Brain microvascular endothelial cell (primary cell): ENCODE results near the gene RNF186.

Experiments
- DNase-seq: peaks from one replicate; pipeline ENCODE4 v3.0.0-alpha.2; 2020
- H3K27ac ChIP-seq: fragments of 250-450 bp; sonication (Bioruptor Pico); 2 replicates; pipeline ENCODE4 v1.5.1; 2020; ENCODE audit warnings: mild to moderate bottlenecking, moderate library complexity
- H3K27me3 ChIP-seq: fragments of 250-450 bp; sonication (Bioruptor Pico); replicated peaks from 2 replicates; pipeline ENCODE4 v1.5.1; 2020; ENCODE audit warnings: mild to moderate bottlenecking
- H3K36me3 ChIP-seq: fragments of 250-450 bp; sonication (Bioruptor Pico); replicated peaks from 2 replicates; pipeline ENCODE4 v1.5.1; 2020; ENCODE audit warnings: mild to moderate bottlenecking
- H3K4me3 ChIP-seq: 2 replicates; pipeline ENCODE4 v1.5.1; 2011; ENCODE audit warnings: low read depth, mild to moderate bottlenecking, control low read depth, low read length, moderate library complexity
- in situ Hi-C: cut with HindIII; loops from 2 replicates; pipeline ENCODE4 v1.10.0; 2017; ENCODE audit warnings: low sequenced_read_pairs, low pct_ligation_motif_present
- TF ChIP-seq, protein P1 (sequence below): IDR thresholded peaks from 2 replicates; pipeline ENCODE4 v1.5.1; 2011; ENCODE audit warnings: low read depth, mild to moderate bottlenecking, moderate library complexity, low read length, control low read depth, inconsistent platforms; ENCODE audit errors: missing control alignments

Gene RNF186

DNA sequence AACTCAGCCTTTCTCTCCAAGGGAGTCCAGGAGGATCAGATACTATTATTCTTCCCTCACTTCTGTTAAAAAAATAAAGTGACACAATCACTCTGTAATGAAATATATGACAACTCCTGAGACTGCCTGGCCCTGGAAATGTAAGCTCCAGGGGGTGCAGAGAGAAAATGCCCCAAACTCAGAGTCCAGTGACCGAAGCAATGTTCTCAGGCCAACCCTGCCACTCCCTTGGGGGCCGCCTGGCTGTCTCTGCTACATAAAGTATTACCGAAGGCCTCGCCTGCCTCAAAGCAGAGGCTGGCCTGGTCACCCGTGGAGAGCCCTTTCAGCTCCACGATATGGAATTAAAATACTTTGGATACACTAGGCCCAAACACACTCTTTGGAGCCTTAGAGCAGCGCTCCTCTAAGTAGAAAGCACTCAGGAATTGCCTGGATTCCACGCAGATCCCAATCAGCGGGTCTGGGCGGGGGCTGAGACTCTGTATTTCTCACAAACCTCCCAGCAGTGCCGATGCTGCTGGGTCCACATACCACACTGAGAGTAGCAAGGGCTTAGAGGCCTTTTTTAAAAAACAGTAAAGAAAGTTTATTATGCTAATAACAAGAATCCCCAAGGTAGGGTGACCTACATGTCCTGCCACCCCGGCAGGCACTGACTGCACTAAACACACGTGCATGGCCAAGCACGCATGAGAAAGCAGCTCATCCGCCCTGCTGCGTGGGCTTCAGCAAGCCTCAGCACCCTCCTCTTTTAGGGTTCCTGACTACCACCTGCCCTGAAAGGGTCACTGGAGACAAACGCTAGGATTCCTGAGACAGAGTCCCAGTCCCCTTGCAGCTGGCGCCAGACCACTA is 46.5 kb downstream of the RNF186 start:
- DNase-seq = peak; percentile 59
- Histone ChIP-seq H3K27me3 (no peaks in the 10 kb centered on the region), H3K4me3 (no peak overlapping the region), H3K27ac (peak overlapping the region; percentile 24), H3K36me3 (no peaks in the 10 kb centered on the region)
- in situ Hi-C loops = no loop called here
- TF ChIP-seq, protein P1, sequence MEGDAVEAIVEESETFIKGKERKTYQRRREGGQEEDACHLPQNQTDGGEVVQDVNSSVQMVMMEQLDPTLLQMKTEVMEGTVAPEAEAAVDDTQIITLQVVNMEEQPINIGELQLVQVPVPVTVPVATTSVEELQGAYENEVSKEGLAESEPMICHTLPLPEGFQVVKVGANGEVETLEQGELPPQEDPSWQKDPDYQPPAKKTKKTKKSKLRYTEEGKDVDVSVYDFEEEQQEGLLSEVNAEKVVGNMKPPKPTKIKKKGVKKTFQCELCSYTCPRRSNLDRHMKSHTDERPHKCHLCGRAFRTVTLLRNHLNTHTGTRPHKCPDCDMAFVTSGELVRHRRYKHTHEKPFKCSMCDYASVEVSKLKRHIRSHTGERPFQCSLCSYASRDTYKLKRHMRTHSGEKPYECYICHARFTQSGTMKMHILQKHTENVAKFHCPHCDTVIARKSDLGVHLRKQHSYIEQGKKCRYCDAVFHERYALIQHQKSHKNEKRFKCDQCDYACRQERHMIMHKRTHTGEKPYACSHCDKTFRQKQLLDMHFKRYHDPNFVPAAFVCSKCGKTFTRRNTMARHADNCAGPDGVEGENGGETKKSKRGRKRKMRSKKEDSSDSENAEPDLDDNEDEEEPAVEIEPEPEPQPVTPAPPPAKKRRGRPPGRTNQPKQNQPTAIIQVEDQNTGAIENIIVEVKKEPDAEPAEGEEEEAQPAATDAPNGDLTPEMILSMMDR = no peak

DNA sequence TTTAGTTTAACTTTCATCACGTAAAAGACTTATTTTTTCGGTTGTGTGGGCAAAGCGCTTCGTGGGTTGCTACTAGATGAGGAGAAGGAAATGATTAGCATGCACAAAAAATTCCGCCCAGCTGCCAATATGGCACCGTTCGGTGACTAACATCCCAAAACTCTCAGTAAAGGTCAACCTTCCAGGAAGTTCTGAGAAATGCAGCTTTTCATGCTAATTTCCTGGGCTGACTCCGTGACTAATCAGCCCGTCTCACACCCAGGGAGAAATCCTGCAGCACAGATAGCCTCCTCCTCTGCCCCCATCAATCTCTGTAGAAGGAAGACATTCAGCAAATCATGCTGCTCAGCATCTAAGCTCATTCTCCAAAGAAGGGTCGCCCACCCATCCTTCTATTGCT is 49.5 kb downstream of the RNF186 start:
- Histone ChIP-seq H3K4me3 (no peak overlapping the region), H3K27me3 (no peaks in the 10 kb centered on the region), H3K27ac (peak overlapping the region; percentile 80), H3K36me3 (no peaks in the 10 kb centered on the region)
- peak; percentile 91 for DNase-seq
- TF ChIP-seq, protein P1 = no peak
- in situ Hi-C loops = no loop called here

DNA sequence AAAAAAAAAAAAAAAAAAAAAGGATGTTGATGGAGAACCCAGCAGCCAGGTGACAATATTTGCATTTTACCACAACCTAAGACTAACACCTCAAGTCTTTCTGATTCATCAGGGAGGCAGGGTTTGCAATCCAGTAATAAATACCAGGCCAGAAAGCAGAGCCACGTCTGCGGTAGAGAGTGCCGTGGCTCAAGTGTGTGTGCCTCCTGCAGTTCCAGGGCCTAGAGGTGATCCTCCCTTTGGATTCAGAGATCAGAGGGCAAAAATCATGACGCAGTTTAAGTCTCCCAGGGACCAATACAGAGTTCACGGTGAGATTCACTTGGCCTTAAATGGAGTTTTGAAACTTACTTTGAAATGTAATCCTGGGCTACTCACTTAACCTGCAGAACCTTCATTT is 50.2 kb downstream of the RNF186 start:
- in situ Hi-C loops = no loop called here
- peak overlapping the region; percentile 80 for H3K27ac ChIP-seq
- DNase-seq = peak; percentile 71
- TF ChIP-seq, protein P1 = no peak
- H3K4me3 ChIP-seq = no peak overlapping the region
- no peaks in the 10 kb centered on the region for H3K27me3 ChIP-seq
- H3K36me3 ChIP-seq = no peaks in the 10 kb centered on the region
